NCI-H345 treated with DMSO at 0.1 percent for 48 hours (cell line): ENCODE data around the gene CFAP69.
A peak's percentile ranks its signal among the peaks of the same experiment; 100 is the strongest.
"Not testable (repeated sequence)": the region's sequence is repeated elsewhere in the genome, so short reads cannot be mapped to it uniquely, and the experiment has no call there.

Experiments used
- DNase-seq: peaks from one replicate; lab custom pipeline; 2025; ENCODE audit not compliant: unreplicated experiment; lab: John Stamatoyannopoulos, UW

Gene CFAP69

GRCh38 chr7:90232430-90232829 lies 12.5 kb upstream of the CFAP69 start:
- no peak for DNase-seq

GRCh38 chr7:90233569-90233968 lies 11.4 kb upstream of the CFAP69 start:
- DNase-seq: no peak

GRCh38 chr7:90236721-90237289 lies 8.2 kb upstream of the CFAP69 start:
- no peak for DNase-seq

- no peak for DNase-seq
Measured at GRCh38 chr7:90238022-90238421, 7.0 kb upstream of the CFAP69 start.

GRCh38 chr7:90238583-90238982 lies 6.4 kb upstream of the CFAP69 start:
- DNase-seq: no peak

- DNase-seq: no peak
Measured at GRCh38 chr7:90239050-90239449, 5.9 kb upstream of the CFAP69 start.

- DNase-seq: no peak
Measured at GRCh38 chr7:90239625-90240228, 5.2 kb upstream of the CFAP69 start.

GRCh38 chr7:90242369-90243168 lies 2.4 kb upstream of the CFAP69 start:
- no peak for DNase-seq

GRCh38 chr7:90243556-90243955 lies 1.4 kb upstream of the CFAP69 start:
- DNase-seq: no peak

- DNase-seq: no peak
Measured at GRCh38 chr7:90244565-90244908, 437 bp upstream of the CFAP69 start.

- no peak for DNase-seq
Measured at GRCh38 chr7:90246171-90246570, 1.2 kb downstream of the CFAP69 start.

- no peak for DNase-seq
Measured at GRCh38 chr7:90248706-90249105, 3.7 kb downstream of the CFAP69 start.

- no peak for DNase-seq
Measured at GRCh38 chr7:90250601-90251303, 5.8 kb downstream of the CFAP69 start.

- DNase-seq: no peak
Measured at GRCh38 chr7:90251304-90251635, 6.3 kb downstream of the CFAP69 start.

- DNase-seq: not testable (repeated sequence)
Measured at GRCh38 chr7:90256011-90256410, 11.0 kb downstream of the CFAP69 start.

GRCh38 chr7:90256778-90257177 lies 11.8 kb downstream of the CFAP69 start:
- no peak for DNase-seq

- DNase-seq: no peak
Measured at GRCh38 chr7:90261441-90261840, 16.5 kb downstream of the CFAP69 start.

GRCh38 chr7:90262438-90262837 lies 17.5 kb downstream of the CFAP69 start:
- peak; percentile 18 for DNase-seq

- DNase-seq: no peak
Measured at GRCh38 chr7:90266808-90267207, 21.8 kb downstream of the CFAP69 start.

- DNase-seq: no peak
Measured at GRCh38 chr7:90267263-90267858, 22.4 kb downstream of the CFAP69 start.

- DNase-seq: no peak
Measured at GRCh38 chr7:90269163-90269562, 24.2 kb downstream of the CFAP69 start.
